Measurements from ENCODE around the gene GPRASP2.
"Not testable (repeated sequence)": the region's sequence is repeated elsewhere in the genome, so short reads cannot be mapped to it uniquely, and the experiment has no call there.

DNA sequence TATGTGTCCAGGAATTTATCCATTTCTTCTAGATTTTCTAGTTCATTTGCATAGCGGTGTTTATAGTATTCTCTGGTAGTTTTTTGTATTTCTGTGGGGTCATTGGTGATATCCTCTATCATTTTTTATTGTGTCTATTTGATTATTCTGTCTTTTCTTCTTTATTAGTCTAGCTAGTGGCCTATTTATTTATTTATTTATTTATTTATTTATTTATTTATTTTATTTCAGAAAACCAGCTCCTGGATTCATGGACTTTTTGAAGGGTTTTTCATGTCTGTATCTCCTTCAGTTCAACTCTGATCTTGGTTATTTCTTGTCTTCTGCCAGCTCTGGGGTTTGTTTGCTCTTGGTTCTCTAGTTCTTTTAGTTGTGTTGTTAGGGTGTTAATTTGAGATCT, 34.8 kb upstream of the GPRASP2 start:
- not testable (repeated sequence) for TF ChIP-seq EZH2 (IDR thresholded peaks at IDR 0.05); POLR2AphosphoS5 (IDR thresholded peaks at IDR 0.05; ENCODE audit: borderline replicate concordance, low read depth, low read length)
